Fibroblast of pulmonary artery (primary cell): Measurements from ENCODE around the gene IL17RC.
"Not testable (repeated sequence)": the region's sequence is repeated elsewhere in the genome, so short reads cannot be mapped to it uniquely, and the experiment has no call there.

Experiments
- DNase-seq: peaks from one replicate; pipeline ENCODE4 v3.0.0-alpha.2; 2010; ENCODE audit warnings: low read depth
- H3K4me3 ChIP-seq: replicated peaks from 2 replicates; pipeline ENCODE4 v1.5.1; 2011; ENCODE audit warnings: low read depth, mild to moderate bottlenecking, control low read depth, low read length, moderate library complexity
- CTCF ChIP-seq: IDR thresholded peaks from 2 replicates; pipeline ENCODE4 v1.5.1; 2011; ENCODE audit warnings: mild to moderate bottlenecking, control low read depth, low read length, inconsistent platforms; ENCODE audit errors: missing control alignments

IL17RC gene

DNA sequence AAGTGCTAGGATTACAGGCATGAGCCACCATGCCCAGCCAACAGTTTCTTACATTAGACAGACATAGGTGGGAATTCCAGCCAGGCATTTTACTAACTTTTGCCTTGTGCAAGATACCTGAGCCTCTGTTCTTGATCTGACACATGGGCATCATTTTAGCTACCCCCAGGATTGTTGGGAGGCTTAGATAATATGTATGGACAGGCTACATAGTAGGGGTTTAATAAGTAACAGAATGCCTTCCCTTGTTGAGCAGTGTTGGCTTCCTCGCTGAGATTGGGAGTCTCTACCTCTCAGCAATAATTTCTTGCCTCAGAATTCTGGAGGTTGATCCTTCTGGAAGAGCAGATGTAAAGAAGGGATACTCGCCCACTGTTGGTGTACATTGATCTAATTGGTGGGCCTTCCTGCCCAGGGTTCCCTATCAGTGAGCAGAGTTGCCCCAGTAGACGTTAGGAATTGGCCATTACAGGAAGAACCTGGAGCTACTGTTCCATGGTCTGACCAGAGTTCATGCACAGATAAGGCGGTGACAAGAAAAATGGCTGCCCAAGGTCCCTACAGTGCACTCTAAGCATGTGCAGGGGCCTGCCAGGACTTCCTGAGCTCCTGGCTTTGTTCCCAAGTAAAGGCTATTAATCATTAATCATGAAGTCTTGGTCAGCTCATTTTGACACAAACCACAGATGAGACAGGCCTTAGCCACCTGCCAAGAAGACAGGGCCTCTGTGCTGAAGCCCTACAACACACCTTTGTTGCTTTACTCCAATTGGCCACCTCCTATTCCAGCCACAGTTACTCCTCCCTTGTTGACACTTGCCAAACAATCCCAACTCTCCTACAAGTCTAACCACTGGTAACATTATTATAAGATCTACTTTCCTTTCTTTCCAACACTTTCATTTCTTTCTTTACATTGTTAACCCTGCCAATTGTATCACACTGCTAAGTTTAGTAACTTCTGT, 19.2 kb upstream of the IL17RC start:
- peak; percentile 54 for DNase-seq
- no peak overlapping the region for H3K4me3 ChIP-seq
- TF ChIP-seq CTCF: no peak

DNA sequence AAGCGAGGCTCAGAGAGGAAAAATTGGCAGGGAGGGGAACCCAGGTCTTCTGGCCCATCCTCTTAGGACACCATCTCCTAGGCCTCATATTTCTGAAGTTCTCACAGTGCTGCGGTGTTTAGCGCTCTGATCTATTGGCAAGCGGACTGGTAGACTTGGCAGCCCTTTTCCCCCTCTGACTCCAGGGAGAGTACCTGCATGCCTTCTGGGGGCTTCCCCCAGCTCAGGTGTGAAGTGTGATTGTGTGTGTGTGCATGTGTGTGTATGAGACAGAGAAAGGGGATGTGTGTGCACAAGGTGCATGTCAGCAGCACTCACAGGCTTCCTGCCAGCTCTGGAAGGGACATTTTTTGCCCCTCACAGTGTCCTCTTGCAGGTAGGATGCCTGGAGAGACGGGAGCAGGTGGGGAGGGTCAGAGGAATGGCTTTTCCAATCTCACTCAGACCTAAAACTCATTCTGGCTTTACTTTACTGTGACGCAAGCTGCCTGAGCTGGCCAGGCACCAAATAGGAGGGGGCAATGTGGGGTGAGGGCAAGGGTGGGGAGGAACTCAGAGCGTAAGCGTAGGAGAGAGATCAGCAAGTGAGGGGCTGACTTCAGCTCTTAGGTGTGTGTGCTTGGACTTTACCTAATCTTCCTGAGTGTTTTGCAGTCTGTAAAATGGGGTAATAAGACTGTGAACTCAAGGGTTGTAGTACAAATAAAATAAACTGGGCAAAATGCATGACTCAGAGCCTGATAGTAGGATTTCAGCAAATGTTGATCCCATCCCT, 18.2 kb upstream of the IL17RC start:
- H3K4me3 ChIP-seq: no peak overlapping the region
- no peak for DNase-seq
- no peak for TF ChIP-seq CTCF

GRCh38 chr3:9899289-9899791, 17.6 kb upstream of the IL17RC start:
- no peak for DNase-seq
- H3K4me3 ChIP-seq: no peak overlapping the region
- TF ChIP-seq CTCF: no peak

DNA sequence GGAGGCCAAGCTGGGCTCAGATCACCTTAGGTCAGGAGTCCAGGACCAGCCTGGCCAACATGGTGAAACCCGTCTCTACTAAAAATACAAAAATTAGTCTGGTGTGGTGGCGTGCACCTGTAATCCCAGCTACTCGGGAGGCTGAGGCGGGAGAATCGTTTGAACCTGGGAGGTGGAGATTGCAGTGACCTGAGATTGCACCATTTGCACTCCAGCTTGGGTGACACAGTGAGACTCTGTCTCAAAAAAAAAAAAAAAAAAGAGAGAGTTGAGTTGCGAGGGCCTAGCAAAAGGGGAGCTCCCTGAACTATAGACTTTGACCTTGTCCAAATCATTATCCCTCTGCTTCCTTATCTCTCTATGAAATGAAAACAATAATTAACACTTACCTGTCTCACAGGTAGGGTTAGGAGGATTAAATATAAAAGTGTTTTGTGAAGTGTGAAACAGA, 15.9 kb upstream of the IL17RC start:
- not testable (repeated sequence) for H3K4me3 ChIP-seq, DNase-seq

DNA sequence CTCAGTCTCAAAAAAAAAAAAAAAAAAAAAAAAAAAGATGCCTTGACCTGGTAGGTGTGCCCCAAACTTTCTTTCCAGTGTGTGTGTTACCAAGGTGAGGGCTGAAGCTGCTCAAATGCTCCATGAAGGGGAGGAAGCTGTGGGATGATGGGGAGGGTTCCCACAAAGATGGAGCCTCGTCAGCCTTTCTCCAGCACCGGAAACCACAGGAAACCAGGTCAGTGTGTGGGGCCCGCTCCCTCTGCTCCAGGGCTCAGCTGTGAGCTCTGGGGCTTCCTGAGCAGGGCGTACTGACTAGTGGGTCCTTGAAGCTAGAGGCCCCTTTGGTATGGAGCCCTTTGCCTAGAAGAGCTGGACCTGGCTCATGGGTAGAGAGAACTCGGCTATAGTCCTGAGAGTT, 14.9 kb upstream of the IL17RC start:
- TF ChIP-seq CTCF: no peak
- no peak overlapping the region for H3K4me3 ChIP-seq
- no peak for DNase-seq

DNA sequence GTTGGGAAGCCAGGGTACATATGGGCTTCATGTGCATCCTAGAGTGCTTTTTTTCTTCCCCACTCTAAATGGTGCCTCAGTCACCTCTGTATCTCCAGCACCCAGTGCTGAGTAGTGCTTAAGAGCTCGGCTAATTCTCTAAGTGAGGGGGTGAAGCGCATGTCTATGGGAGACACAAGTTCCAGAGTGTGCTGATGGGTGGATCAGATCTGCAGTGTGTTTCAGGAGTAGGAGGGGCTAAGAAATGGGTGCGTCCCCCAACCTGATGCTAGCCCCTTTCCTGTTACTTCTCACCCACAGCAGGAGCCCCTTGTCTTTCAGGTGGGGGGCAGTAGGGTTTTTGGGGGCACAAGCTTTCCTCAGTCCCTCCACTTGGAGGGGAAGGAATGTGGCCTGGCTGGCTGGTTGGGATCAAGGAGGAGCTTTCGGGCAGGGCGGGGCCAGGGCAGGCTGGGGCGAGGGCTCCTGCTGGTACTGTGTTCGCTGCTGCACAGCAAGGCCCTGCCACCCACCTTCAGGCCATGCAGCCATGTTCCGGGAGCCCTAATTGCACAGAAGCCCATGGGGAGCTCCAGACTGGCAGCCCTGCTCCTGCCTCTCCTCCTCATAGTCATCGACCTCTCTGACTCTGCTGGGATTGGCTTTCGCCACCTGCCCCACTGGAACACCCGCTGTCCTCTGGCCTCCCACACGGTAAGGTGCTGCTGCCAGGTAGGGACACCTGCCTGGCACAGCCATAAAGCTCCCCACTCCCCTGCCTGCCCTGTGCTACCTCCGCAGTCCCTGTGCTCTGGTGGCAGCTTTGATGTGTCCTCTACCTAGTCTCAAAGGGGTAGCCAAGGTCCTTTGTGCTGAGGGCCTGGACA, 14.3 kb upstream of the IL17RC start, which contains the start of gene IL17RE:
Gene IL17RE (plus strand): TSS at position 477 of the 866 bp plus-strand sequence. CDS start 85 bp downstream, at position 562.
- TF ChIP-seq CTCF: no peak
- H3K4me3 ChIP-seq: no peak within 1 kb of the TSS
- no peak for DNase-seq
